Vagina (tissue), 2 donors: ENCODE measurements around the gene AMPD3. TPM values are rescaled to one million over a fixed set of nuclear protein-coding genes. Genes with fewer than 3 reads are reported as not detected.

ENCODE experiments used
- DNase-seq, 2 donors: peaks; one replicate each; pipeline ENCODE4 v3.0.0-alpha.2; 2017; ENCODE audit errors: extremely low spot score in 2 of 2
- H3K27ac ChIP-seq: fragments of 200-600 bp; sonication (generic); one replicate; pipeline ENCODE4 v1.5.1; 2019
- H3K27me3 ChIP-seq: fragments of 200-600 bp; sonication (generic); one replicate; pipeline ENCODE4 v1.5.1; 2019
- H3K36me3 ChIP-seq, 2 donors: fragments of 200-600 bp; sonication (generic); one replicate each; pipeline ENCODE4 v1.5.1; 2017 to 2019
- H3K4me1 ChIP-seq: fragments of 200-600 bp; sonication (generic); one replicate; pipeline ENCODE4 v1.5.1; 2019
- H3K4me3 ChIP-seq, 2 donors: fragments of 200-600 bp; sonication (generic); 1 replicate in 1 of 2; 2 replicates in 1 of 2; pipeline ENCODE4 v1.5.1; 2016 to 2019
- H3K9me3 ChIP-seq: fragments of 200-600 bp; sonication (generic); one replicate; pipeline ENCODE4 v1.5.1; 2019
- CTCF ChIP-seq, 3 experiments: fragments of 450-650 bp in 2 of 3; fragments of 200-600 bp in 1 of 3; sonication (generic) in 1 of 3; IDR thresholded peaks; one replicate each; pipeline ENCODE4 v1.5.1; 2017 to 2019; ENCODE audit warnings: antibody characterized with exemption in 3 of 3, mild to moderate bottlenecking in 2 of 3, moderate library complexity in 2 of 3
- POLR2A ChIP-seq, 2 donors: fragments of 450-650 bp; IDR thresholded peaks; one replicate each; pipeline ENCODE4 v1.6.1; 2017; ENCODE audit warnings: antibody characterized with exemption in 2 of 2, mild to moderate bottlenecking in 2 of 2, moderate library complexity in 2 of 2
- POLR2AphosphoS5 ChIP-seq, 2 donors: sonication (generic); formaldehyde crosslinking; IDR thresholded peaks; one replicate each; pipeline ENCODE4 v1.9.0; 2017; ENCODE audit warnings: antibody characterized with exemption in 2 of 2, mild to moderate bottlenecking in 2 of 2, low read depth in 1 of 2; ENCODE audit not compliant: insufficient read depth in 1 of 2
- intact Hi-C: fragments of 100-400 bp; cut with DNase I; formaldehyde crosslinking; loops from one replicate; pipeline ENCODE4 v1.15.1; 2023
- total RNA-seq: library from RNA; depleted of rRNA; stranded (reverse); fragments of >200 nt; gene quantifications from one replicate; pipeline ENCODE4 v1.2.3, GENCODE V29; 2016

AMPD3 gene
- total RNA-seq, 1 donor from 2014 or later, result 20.1 TPM

DNA sequence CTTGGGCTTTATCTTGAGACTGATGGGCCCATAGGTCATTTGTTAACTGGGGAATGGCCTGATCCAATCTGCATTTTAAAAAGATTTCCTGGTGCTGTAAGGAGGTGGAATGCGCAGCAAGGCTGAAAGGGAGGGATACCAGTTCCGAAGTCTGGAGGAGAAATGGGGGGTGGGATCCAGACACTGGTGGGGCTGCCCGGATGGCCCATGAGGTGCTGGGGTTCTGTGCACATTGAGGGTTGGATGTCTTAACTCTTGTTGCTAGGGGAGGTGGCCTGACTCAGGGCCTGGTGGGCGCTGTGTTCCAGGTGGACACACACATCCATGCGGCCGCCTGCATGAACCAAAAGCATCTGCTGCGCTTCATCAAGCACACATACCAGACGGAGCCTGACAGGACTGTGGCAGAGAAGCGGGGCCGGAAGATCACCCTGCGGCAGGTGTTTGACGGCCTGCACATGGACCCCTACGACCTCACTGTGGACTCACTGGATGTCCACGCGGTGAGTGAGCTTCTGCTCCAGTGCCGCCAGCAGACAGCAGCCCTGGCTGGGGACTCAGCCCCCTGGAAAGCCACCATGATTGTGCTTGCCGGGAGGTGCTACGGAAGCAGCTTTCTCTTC is 38.1 kb downstream of the AMPD3 start:
- H3K4me1 ChIP-seq, result peaks cover 21% of the 10 kb centered on the region
- H3K4me3 ChIP-seq, result no peak overlapping the region
- intact Hi-C loops, result no loop called here
- H3K27me3 ChIP-seq, result no peaks in the 10 kb centered on the region
- DNase-seq, result peak; percentile 84 to 91
- no peak overlapping the region for H3K27ac ChIP-seq
- no peak for TF ChIP-seq CTCF (IDR thresholded peaks at IDR 0.05)
- peaks cover 0 to 24% of the 10 kb centered on the region in 2 donors for H3K36me3 ChIP-seq
- no peaks in the 10 kb centered on the region for H3K9me3 ChIP-seq

- TF ChIP-seq POLR2AphosphoS5 (IDR thresholded peaks at IDR 0.05; ENCODE audit: insufficient read depth in 1 of 2, low read depth in 1 of 2) (no peak), CTCF (IDR thresholded peaks at IDR 0.05) (no peak), POLR2A (IDR thresholded peaks at IDR 0.05) (no peak)
- Histone ChIP-seq H3K36me3 (peaks cover 0 to 24% of the 10 kb centered on the region in 2 donors), H3K4me3 (no peak overlapping the region), H3K27me3 (no peaks in the 10 kb centered on the region), H3K9me3 (no peaks in the 10 kb centered on the region), H3K27ac (no peak overlapping the region), H3K4me1 (peaks cover 16% of the 10 kb centered on the region)
- peak in 1 of 2 donors; percentile 80 for DNase-seq
- intact Hi-C loops, result no loop called here
Observed at GRCh38 chr11:10494636-10495463, 39.8 kb downstream of the AMPD3 start.

GRCh38 chr11:10495464-10495786 is 40.4 kb downstream of the AMPD3 start:
- peak; percentile 72 to 84 for DNase-seq
- no peaks in the 10 kb centered on the region for H3K9me3 ChIP-seq
- H3K27me3 ChIP-seq, result no peaks in the 10 kb centered on the region
- no peak overlapping the region for H3K27ac ChIP-seq
- peaks cover 0 to 24% of the 10 kb centered on the region in 2 donors for H3K36me3 ChIP-seq
- H3K4me3 ChIP-seq, result no peak overlapping the region
- intact Hi-C loops, result no loop called here
- H3K4me1 ChIP-seq, result peaks cover 11% of the 10 kb centered on the region
- no peak for TF ChIP-seq POLR2A (IDR thresholded peaks at IDR 0.05)
- TF ChIP-seq POLR2AphosphoS5 (IDR thresholded peaks at IDR 0.05; ENCODE audit: insufficient read depth in 1 of 2, low read depth in 1 of 2), result peak in 1 of 2 donors; percentile 29

- no peaks in the 10 kb centered on the region for H3K9me3 ChIP-seq
- DNase-seq, result peak in 1 of 2 donors; percentile 85
- peaks cover under 1% of the 10 kb centered on the region for H3K4me1 ChIP-seq
- H3K27me3 ChIP-seq, result no peaks in the 10 kb centered on the region
- no peak for TF ChIP-seq POLR2A (IDR thresholded peaks at IDR 0.05)
- TF ChIP-seq CTCF (IDR thresholded peaks at IDR 0.05), result no peak
- no peak for TF ChIP-seq POLR2AphosphoS5 (IDR thresholded peaks at IDR 0.05; ENCODE audit: insufficient read depth in 1 of 2, low read depth in 1 of 2)
- no peak overlapping the region for H3K4me3 ChIP-seq
- no peak overlapping the region for H3K27ac ChIP-seq
- intact Hi-C loops, result no loop called here
- peaks cover 0 to 24% of the 10 kb centered on the region in 2 donors for H3K36me3 ChIP-seq
Observed at GRCh38 chr11:10496296-10496936, 41.4 kb downstream of the AMPD3 start.

DNA sequence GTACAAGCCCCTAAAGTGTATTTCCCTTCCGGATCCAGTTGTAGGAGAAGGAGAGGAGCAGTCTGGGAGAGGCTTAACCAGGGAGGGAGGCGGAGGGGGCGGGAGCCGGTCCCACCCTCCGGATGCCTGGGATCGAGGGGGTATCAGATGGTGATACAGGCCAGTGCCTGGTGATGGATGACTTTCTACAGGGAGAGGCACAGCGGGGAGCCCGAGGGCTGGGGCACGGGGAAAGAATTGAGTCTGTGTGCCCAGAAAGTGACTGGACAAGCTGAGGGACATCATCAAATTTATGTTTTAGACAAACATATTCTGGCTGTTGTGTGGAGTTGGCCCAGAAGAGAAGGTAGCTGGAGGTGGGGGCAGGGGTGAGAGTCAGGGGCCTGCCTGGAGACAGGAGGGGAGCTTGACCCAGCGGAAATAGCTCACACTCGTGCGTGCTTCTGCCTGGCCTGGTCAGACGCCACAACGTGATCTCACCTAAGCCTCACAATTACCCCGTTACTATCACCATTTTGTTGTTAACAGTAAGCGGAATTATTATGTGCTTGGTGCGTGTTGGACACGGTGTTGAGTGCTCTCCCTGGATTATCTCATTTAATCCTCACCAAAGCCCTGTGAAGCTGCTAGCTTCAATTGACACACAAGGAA is 42.4 kb downstream of the AMPD3 start:
- intact Hi-C loops, result no loop called here
- no peak for DNase-seq
- Histone ChIP-seq H3K4me1 (no peaks in the 10 kb centered on the region), H3K27me3 (no peaks in the 10 kb centered on the region), H3K9me3 (no peaks in the 10 kb centered on the region), H3K36me3 (peaks cover 0 to 24% of the 10 kb centered on the region in 2 donors), H3K4me3 (no peak overlapping the region), H3K27ac (no peak overlapping the region)
- TF ChIP-seq POLR2A (IDR thresholded peaks at IDR 0.05), result no peak
- no peak for TF ChIP-seq CTCF (IDR thresholded peaks at IDR 0.05)
- TF ChIP-seq POLR2AphosphoS5 (IDR thresholded peaks at IDR 0.05; ENCODE audit: insufficient read depth in 1 of 2, low read depth in 1 of 2), result no peak
